GM18505 (cell line): ENCODE data around the gene C9orf40.

Experiments
- ATAC-seq: cut with Tn5 transposase; IDR thresholded peaks from one replicate; pipeline ENCODE4 v1.9.1; 2021; ENCODE audit not compliant: unreplicated experiment
- POLR2A ChIP-seq: IDR thresholded peaks from 4 replicates; pipeline ENCODE4 v1.6.1; 2011; ENCODE audit warnings: borderline replicate concordance; ENCODE audit not compliant: insufficient read depth, insufficient read length; ENCODE audit errors: extremely low read depth

Gene C9orf40

DNA sequence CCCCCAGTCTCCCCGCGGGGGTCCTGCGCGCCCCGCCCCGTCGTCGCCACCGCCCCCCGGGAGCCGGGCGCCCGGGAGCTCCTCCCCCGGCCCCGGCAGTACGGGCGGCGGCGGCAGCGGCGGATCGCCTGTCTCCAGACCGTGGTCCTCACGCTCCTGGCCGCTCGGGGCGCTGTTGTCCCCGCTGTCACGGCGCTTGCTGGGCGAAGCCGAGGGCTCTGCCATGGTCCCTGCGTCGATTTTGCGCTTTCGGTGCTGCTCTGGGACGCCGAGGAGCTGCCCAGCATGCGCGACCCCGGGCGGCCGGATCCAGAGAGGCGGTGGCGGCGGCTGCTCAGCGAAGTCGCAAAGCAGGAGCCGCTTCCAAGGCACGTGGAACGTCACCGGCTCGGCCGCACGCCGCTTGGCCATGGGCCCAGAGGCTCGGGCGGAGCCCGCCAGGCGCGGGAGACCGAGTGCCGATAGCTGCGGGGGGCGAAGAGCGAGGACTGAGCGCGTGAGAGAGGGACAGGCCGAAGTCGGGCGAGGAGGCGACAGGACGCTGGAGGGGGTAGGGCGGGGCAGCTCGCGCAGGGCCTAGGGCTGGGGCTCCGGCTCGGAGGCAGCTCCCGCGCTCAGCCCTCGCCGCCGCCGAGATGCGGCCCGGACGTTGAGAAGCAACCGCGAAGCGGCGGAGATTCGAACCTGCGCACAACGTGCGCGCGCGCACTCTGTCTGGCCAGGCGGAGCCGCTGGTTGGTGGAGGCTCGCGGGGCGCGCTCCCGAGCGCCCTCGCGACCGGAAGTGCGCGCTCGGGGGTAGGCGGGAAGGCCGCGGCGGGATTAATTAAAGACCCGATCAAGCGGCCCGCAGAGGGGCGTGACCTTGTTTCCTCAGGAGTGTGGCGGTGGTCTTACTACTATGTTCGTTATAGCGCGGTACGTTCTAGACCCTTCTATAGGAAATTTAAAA is at the start of gene C9orf40:
Gene C9orf40, minus strand, starts transcription at position 712 of the 951 bp plus-strand sequence. Its CDS starts 301 bp downstream, at position 411.
- peak; percentile 90 for ATAC-seq
- TF ChIP-seq POLR2A, result peak; percentile 72

DNA sequence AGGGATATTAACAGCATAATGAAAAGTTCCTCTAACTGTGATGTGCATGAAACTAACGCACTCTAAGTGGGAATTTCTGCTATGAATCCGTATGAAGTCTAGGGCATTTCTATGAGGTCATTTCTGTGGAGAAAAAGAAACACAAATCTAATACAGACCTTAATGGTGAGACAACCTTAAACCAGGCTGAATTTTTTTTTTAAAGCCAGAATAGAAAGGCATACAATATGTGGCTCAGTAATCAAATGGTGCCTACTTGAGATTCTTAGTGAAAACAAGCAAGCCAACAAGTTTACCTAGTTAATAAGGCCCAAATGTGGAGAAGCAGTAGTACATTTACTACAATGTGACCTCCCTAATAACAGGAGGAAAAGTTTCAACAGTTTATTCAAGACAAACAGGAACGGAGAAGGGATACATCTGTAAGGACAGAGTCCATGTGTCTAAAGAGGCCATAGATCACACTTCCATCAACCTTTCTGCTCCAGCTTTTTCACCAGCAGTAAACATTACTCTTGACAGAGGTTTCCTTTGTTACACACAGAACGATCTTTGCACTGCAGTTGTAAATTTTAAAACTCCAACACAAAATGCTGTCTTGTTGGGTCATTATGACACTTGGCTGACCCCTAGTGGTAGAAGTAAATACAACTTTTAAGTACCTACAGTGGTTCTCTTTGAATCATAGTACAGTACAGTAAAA is 49.2 kb upstream of the C9orf40 start:
- no peak for TF ChIP-seq POLR2A
- peak; percentile 82 for ATAC-seq

DNA sequence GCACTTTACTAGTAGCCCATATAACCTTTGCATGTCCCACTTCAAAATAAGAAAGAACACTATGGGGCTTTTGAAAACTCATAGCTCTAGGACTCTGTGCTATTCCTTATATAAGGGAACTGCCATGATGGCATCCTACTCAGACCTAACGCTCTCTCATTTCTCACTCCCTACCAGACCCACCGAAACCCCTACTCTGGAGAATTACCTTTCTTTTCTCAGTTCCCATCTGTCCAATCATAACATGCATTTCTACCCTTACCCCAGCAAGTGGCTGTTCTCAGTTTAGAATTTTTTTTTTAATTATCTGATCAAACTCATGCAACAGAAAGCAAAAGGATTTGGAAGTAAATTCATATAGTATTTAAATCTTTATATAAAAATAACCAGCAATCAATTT is 48.1 kb upstream of the C9orf40 start:
- peak; percentile 57 for ATAC-seq
- no peak for TF ChIP-seq POLR2A

GRCh38 chr9:74985041-74985440 is 32.3 kb upstream of the C9orf40 start:
- no peak for TF ChIP-seq POLR2A
- no peak for ATAC-seq

DNA sequence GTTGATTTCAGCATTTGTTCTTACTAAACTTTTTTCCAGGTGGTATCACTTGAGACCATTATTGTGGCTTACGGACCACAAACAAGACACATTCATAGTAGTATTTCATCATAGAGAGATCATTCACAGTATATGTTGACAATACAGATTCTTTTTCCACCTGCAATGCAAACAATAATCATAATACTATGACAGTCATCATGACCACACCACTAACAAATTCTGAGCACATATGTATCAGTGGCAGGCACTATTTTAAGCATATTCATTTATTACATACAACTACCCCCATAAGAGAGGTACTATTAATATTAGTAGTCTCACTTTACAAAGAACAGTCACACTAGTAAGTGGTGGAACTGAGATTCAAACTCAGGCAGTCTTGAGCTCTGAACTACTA is 31.0 kb upstream of the C9orf40 start:
- TF ChIP-seq POLR2A, result no peak
- no peak for ATAC-seq

DNA sequence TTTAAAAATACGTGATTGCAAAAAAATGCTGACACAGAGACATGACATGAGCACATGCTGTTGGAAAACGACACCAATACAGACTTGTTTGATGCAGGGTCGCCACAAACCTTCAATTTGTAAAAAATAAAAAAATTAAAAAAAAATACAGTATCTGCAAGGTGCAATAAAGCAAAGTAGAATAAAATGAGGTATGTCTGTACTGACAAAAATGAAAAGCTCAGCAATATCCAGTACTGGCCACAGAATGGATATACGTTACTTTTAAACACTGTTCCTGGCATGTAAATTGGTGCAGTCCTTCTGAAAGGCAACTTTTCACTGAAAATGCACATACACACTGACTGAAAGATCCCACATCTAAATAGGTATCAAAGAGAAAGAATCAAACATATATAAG is 27.1 kb upstream of the C9orf40 start:
- TF ChIP-seq POLR2A, result no peak
- ATAC-seq, result no peak

GRCh38 chr9:74977287-74977686 is 24.6 kb upstream of the C9orf40 start:
- no peak for TF ChIP-seq POLR2A
- no peak for ATAC-seq

- no peak for TF ChIP-seq POLR2A
- ATAC-seq, result no peak
Measured at GRCh38 chr9:74975538-74975937, 22.8 kb upstream of the C9orf40 start.

GRCh38 chr9:74974558-74974957 is 21.8 kb upstream of the C9orf40 start:
- no peak for TF ChIP-seq POLR2A
- ATAC-seq, result no peak

- no peak for TF ChIP-seq POLR2A
- ATAC-seq, result no peak
Measured at GRCh38 chr9:74973714-74974113, 21.0 kb upstream of the C9orf40 start.

DNA sequence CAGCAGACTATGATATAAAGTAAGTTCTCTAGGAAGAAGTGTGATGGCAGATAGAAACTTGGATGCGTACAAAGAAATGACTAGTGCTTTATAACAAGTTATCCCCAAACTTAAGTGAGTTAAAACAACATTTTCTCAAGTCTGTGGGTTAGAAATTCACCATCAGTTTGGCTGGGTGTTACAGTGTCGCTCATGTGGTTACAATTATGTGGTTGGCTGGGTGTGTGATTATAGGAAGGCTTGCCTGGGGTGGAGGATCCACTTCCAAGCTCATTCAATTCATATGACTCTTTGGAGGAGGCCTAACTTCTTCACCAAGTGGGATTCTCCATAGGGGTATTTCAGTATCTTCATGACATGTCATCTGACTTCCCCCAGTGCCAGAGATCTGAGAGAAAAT is 10.3 kb upstream of the C9orf40 start:
- ATAC-seq, result no peak
- TF ChIP-seq POLR2A, result no peak

DNA sequence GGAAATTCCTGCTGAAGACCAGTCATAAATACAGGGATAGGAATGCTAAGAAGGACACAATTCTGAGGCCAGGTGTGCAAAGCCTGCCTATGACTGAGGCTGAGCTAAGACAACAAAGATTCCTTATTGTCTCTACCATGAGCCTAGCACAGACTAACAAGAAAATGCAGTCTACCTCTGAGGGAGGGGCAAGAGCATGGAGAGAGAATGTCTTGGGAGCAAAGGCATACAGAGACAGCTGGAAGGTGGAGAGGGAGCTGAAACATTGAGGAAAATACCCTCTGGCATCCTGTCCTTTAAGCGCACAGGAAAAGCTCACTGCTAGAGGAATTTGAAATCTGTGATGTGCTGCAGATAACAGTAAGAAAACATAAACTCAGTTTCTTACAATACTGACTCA is 8.8 kb upstream of the C9orf40 start:
- no peak for TF ChIP-seq POLR2A
- no peak for ATAC-seq

DNA sequence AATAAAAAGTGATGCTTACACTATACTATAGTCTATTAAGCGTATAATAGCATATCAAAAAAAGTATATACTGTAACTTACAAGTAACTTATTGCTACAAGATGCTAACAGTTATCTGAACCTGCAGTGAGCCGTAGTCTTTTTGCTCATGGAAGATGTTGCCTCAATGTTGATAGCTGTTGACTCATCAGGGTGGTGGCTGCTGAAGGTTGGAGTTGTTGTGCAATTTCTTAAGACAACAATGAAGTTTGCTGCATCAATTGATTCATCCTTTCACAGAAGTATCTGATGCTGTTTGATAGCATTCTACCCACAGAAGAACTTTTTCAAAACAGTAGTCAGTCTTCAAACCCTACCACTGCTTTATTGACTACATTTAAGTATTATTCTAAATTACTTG is 7.8 kb upstream of the C9orf40 start:
- ATAC-seq, result no peak
- TF ChIP-seq POLR2A, result no peak

- ATAC-seq, result no peak
- no peak for TF ChIP-seq POLR2A
Measured at GRCh38 chr9:74958587-74958986, 5.9 kb upstream of the C9orf40 start.
